Psoas muscle (tissue), 8 donors: ENCODE data around the gene STARD13. TPM values are rescaled to one million over a fixed set of nuclear protein-coding genes. Genes with fewer than 3 reads are reported as not detected.

Experiments used
- ATAC-seq, 4 donors: fragments of 200-7000 bp; cut with Tn5 transposase; one replicate each; pipeline ENCODE4 v1.9.1; 2020; ENCODE audit warnings: moderate library complexity in 3 of 4, mild to moderate bottlenecking in 2 of 4
- DNase-seq, 2 donors: peaks; one replicate each; pipeline ENCODE4 v3.0.0-alpha.2; 2020
- H3K27ac ChIP-seq: fragments of 200-600 bp; one replicate; pipeline ENCODE4 v1.8.0; 2022
- H3K27me3 ChIP-seq, 3 donors: fragments of 200-600 bp in 1 of 3; one replicate each; pipeline versions ENCODE4 v1.6.1 to v1.8.0; 2013 to 2022; ENCODE audit warnings: low read length in 2 of 3, mild to moderate bottlenecking in 2 of 3, moderate library complexity in 1 of 3; ENCODE audit not compliant: insufficient read depth in 3 of 3
- H3K36me3 ChIP-seq, 2 donors: fragments of 200-600 bp in 1 of 2; one replicate each; pipeline versions ENCODE4 v1.6.1 to v1.8.0; 2013 to 2022; ENCODE audit warnings: low read depth in 1 of 2, mild to moderate bottlenecking in 1 of 2, moderate library complexity in 1 of 2; ENCODE audit not compliant: insufficient read depth in 1 of 2
- H3K4me1 ChIP-seq: fragments of 200-600 bp; one replicate; pipeline ENCODE4 v1.8.0; 2022
- H3K4me3 ChIP-seq: fragments of 200-600 bp; one replicate; pipeline ENCODE4 v1.8.0; 2022; ENCODE audit warnings: mild to moderate bottlenecking
- H3K9me3 ChIP-seq: fragments of 200-600 bp; one replicate; pipeline ENCODE4 v1.8.0; 2022
- WGBS, 3 donors: extraction: QIAGEN DNeasy Blood & Tissue Kit; methylation state at CpG; one replicate each; pipeline versions ENCODE4 v1.1.6 to v1.1.7; 2013; 5-methylcytosine and 5-hydroxymethylcytosine counted together
- intact Hi-C, 2 donors: fragments of 100-400 bp; cut with DNase I; formaldehyde crosslinking; loops; one replicate each; pipeline versions ENCODE4 v1.11.0 to v1.14.2; 2022
- polyA plus RNA-seq, 3 donors: library from polyadenylated mRNA; stranded (reverse); fragments of 200-250 nt; gene quantifications; one replicate each; pipeline ENCODE4 v1.2.3, GENCODE V29; 2013
- total RNA-seq, 4 donors: library from RNA; stranded (reverse); fragmentation: NEBNext Ultra II Directional in 2 of 4; extraction: Animal tissue kit (Norgen Biotek cat#: 25700) in 2 of 4; gene quantifications; one replicate each; pipeline versions ENCODE4 v1.2.1 to v1.2.4, GENCODE V29; 2021 to 2023
- TF ChIP-seq, protein P1 (sequence below): fragments of 200-600 bp; IDR thresholded peaks from one replicate; pipeline ENCODE4 v1.8.0; 2022; ENCODE audit warnings: antibody characterized with exemption
- donor health status: healthy with polysubstance abuse.
- donor health status: DM: no; HTN: no; CAD: no; lungs with moderate emphysema.
- donor health status: Bipolar disorder and iron deficiency.
- donor health status: healthy.
- donor health status: DM: yes; HTN: yes; CAD: no.
- donor health status: DM: no; HTN: no; CAD: no.
- donor health status: DM: no; HTN: no; CAD: no.
- donor health status: DM: yes; HTN: yes; CAD: no.

Gene STARD13
- total and polyA plus RNA-seq, 7 donors: 2.3 to 9.2 (median 5.6) TPM

DNA sequence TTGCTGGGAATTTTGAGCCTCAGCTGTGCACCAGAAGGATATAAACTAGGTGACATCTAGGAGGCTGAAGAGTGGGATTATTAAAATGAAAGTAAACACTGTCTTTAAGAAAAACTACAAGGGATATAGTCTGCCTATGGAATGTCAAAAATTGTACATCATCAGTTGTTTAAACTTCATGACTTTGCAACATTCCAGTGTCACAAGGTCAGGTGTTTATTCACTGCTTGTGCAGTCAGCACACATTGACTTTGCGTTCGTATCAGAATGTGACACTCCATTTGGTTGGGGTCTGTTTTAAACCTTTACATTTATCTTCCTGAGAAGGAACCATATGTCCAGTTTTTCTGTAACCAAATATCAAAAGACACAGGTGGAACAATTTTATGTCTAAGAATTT is 183.7 kb downstream of the STARD13 start:
- H3K36me3 ChIP-seq: peaks cover 0 to 29% of the 10 kb centered on the region in 2 donors
- H3K27ac ChIP-seq: no peak overlapping the region
- ATAC-seq (no peak), DNase-seq (no peak)
- H3K9me3 ChIP-seq: peaks cover 3% of the 10 kb centered on the region
- no peaks in the 10 kb centered on the region for H3K4me1 ChIP-seq
- 86 to 89% (median 89%) methylated on average over 2 of the region's 2 CpGs for WGBS, 3 donors
- no peaks in the 10 kb centered on the region for H3K27me3 ChIP-seq
- intact Hi-C loops: no loop called here
- no peak overlapping the region for H3K4me3 ChIP-seq
- TF ChIP-seq, protein P1, sequence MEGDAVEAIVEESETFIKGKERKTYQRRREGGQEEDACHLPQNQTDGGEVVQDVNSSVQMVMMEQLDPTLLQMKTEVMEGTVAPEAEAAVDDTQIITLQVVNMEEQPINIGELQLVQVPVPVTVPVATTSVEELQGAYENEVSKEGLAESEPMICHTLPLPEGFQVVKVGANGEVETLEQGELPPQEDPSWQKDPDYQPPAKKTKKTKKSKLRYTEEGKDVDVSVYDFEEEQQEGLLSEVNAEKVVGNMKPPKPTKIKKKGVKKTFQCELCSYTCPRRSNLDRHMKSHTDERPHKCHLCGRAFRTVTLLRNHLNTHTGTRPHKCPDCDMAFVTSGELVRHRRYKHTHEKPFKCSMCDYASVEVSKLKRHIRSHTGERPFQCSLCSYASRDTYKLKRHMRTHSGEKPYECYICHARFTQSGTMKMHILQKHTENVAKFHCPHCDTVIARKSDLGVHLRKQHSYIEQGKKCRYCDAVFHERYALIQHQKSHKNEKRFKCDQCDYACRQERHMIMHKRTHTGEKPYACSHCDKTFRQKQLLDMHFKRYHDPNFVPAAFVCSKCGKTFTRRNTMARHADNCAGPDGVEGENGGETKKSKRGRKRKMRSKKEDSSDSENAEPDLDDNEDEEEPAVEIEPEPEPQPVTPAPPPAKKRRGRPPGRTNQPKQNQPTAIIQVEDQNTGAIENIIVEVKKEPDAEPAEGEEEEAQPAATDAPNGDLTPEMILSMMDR: no peak

DNA sequence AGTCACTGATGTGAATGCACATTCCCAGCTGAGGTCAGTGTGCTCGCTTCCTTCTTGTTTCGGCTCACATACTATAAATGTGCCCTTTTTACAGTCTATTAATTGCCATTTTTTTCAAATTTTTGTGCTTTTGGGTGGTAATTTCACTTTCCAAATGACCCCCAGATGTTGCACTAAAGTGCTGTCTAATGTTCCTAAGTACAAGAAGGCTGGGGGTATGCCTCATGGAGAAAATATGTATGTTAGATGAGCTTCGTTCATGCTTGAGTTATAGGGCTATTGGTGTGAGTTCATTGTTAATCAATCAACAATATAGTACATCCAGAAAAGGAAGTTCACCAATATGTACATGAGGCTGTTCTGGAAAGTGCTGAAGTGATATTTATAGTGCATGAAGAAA is 184.7 kb downstream of the STARD13 start:
- H3K9me3 ChIP-seq: peaks cover 3% of the 10 kb centered on the region
- no peak for DNase-seq
- WGBS, 3 donors: 87 to 92% (median 90%) methylated on average over 3 of the region's 3 CpGs
- ATAC-seq: no peak
- peaks cover 0 to 20% of the 10 kb centered on the region in 2 donors for H3K36me3 ChIP-seq
- intact Hi-C loops: no loop called here
- TF ChIP-seq, protein P1: no peak
- no peak overlapping the region for H3K27ac ChIP-seq
- no peaks in the 10 kb centered on the region for H3K27me3 ChIP-seq
- H3K4me1 ChIP-seq: no peaks in the 10 kb centered on the region
- no peak overlapping the region for H3K4me3 ChIP-seq

- DNase-seq (no peak), ATAC-seq (no peak)
- 68 to 88% (median 88%) methylated on average over 3 of the region's 3 CpGs for WGBS, 3 donors
- Histone ChIP-seq H3K9me3 (peaks cover 3% of the 10 kb centered on the region), H3K36me3 (peaks cover 0 to 10% of the 10 kb centered on the region in 2 donors), H3K4me3 (no peak overlapping the region), H3K4me1 (no peaks in the 10 kb centered on the region), H3K27ac (no peak overlapping the region), H3K27me3 (no peaks in the 10 kb centered on the region)
- TF ChIP-seq, protein P1: no peak
- intact Hi-C loops: no loop called here
These were observed 185.7 kb downstream of the STARD13 start for GRCh38 chr13:33099860-33100259.

DNA sequence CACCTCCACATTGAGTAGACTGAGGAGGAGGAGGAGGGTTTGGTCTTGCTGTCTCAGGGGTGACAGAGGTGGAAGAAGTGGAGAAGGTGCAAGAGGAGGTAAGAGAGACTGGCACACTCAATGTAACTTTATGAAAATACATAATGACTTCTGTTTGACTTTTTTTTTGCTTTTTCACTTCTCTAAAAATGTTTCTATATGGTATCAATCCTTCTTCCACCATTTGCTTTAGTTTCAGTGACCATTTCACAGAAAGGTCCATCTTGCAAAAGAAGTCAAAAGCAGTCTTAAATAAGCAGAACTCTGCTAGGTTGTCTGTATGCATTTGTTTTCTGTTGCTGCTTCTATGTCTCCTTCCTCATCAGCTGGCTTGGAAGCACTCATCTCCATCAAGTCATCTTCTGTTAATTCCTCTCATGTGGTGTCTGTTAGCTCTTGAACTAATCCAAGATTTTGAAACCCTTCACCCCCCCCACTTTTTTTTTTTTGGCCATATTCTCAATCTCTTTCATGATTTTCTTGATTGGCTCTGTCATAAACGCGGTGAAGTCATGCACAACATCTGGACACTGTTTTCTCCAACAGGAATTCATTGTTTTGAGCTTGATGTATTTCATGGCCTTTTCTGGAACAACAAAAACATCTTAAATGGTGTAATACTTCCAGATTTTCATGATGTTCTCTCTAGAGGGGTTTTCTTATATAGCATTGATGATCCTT is 188.5 kb downstream of the STARD13 start:
- TF ChIP-seq, protein P1: no peak
- WGBS, 3 donors: 81 to 91% (median 85%) methylated on average over 2 of the region's 2 CpGs
- no peaks in the 10 kb centered on the region for H3K36me3 ChIP-seq
- H3K4me3 ChIP-seq: no peak overlapping the region
- no peaks in the 10 kb centered on the region for H3K27me3 ChIP-seq
- DNase-seq (no peak), ATAC-seq (no peak)
- H3K27ac ChIP-seq: no peak overlapping the region
- intact Hi-C loops: no loop called here
- H3K9me3 ChIP-seq: peaks cover 3% of the 10 kb centered on the region
- H3K4me1 ChIP-seq: no peaks in the 10 kb centered on the region
